ENCODE data around the gene TOM1.

Gene TOM1

DNA sequence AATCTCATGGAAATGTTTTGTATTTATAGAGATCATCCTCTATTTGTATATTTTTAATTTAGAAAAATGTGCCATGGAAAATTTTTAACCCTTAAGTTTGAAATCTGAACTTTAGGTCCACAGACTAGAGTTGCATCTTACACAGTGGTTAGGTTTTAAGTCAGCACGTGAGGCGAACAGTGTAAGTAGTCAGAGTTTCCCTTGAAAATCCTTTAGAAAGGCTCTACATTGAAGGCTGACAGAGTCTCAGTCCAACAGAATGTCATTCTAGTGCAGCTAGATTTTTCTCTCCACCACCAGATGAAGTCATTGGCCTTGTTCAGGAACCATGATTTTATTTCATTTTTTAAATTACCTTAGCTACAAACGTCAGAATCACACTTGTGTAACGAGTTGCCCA, 23.7 kb upstream of the TOM1 start:
- no peak for TF ChIP-seq SIN3A (IDR thresholded peaks at IDR 0.05; ENCODE audit: borderline replicate concordance, insufficient read depth, low read length)

DNA sequence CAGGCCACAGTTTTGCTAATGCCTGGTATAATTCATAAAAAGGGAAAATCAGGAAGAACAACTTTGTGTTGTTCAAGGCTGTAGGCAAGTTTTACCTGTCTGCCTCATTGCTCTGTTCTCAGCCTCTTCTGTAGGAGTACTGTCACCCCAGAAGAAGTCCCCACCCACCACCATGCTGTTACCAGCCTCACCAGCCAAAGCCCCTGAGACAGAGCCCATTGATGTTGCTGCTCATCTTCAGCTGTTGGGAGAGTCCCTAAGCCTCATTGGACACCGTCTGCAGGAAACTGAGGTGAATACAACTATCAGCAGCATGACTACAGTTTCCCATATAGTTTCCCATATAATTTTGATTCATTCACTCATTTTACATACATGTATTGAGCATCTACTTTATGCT, 11.6 kb upstream of the TOM1 start:
- TF ChIP-seq, protein P1, sequence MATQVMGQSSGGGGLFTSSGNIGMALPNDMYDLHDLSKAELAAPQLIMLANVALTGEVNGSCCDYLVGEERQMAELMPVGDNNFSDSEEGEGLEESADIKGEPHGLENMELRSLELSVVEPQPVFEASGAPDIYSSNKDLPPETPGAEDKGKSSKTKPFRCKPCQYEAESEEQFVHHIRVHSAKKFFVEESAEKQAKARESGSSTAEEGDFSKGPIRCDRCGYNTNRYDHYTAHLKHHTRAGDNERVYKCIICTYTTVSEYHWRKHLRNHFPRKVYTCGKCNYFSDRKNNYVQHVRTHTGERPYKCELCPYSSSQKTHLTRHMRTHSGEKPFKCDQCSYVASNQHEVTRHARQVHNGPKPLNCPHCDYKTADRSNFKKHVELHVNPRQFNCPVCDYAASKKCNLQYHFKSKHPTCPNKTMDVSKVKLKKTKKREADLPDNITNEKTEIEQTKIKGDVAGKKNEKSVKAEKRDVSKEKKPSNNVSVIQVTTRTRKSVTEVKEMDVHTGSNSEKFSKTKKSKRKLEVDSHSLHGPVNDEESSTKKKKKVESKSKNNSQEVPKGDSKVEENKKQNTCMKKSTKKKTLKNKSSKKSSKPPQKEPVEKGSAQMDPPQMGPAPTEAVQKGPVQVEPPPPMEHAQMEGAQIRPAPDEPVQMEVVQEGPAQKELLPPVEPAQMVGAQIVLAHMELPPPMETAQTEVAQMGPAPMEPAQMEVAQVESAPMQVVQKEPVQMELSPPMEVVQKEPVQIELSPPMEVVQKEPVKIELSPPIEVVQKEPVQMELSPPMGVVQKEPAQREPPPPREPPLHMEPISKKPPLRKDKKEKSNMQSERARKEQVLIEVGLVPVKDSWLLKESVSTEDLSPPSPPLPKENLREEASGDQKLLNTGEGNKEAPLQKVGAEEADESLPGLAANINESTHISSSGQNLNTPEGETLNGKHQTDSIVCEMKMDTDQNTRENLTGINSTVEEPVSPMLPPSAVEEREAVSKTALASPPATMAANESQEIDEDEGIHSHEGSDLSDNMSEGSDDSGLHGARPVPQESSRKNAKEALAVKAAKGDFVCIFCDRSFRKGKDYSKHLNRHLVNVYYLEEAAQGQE (IDR thresholded peaks at IDR 0.05; ENCODE audit: insufficient read depth in 1 of 2, low read depth in 2 of 2, low read length in 2 of 2): no peak
- no peak for TF ChIP-seq TAF1 (IDR thresholded peaks at IDR 0.05; ENCODE audit: borderline replicate concordance, insufficient read depth, low read length)
- TF ChIP-seq POLR2AphosphoS5 (IDR thresholded peaks at IDR 0.05; ENCODE audit: low read depth, low read length): no peak
- no peak for TF ChIP-seq FOXP2 (optimal IDR thresholded peaks at IDR 0.05; ENCODE audit: borderline replicate concordance, extremely low read depth, extremely low read length, insufficient read depth)
- no peak for TF ChIP-seq SIN3A (IDR thresholded peaks at IDR 0.05; ENCODE audit: borderline replicate concordance, insufficient read depth, low read length)

DNA sequence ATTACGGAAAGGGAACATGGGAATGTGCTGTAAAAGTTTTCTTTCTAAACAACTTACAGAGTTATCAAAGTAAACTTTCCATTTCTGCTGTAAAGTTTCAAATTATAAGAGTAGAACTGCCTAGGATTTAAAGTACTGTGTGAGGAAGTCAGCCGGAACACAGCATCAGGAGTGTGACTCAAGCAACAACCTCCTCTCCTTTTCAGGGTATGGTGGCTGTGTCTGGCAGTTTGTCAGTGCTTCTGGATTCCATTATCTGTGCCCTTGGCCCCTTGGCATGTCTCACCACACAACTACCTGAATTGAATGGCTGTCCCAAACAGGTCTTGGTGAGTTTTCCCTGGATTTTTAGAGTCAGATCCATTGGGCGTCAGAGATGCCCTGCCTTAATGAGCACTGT, 6.9 kb upstream of the TOM1 start:
- no peak for TF ChIP-seq FOXP2 (optimal IDR thresholded peaks at IDR 0.05; ENCODE audit: borderline replicate concordance, extremely low read depth, extremely low read length, insufficient read depth)

DNA sequence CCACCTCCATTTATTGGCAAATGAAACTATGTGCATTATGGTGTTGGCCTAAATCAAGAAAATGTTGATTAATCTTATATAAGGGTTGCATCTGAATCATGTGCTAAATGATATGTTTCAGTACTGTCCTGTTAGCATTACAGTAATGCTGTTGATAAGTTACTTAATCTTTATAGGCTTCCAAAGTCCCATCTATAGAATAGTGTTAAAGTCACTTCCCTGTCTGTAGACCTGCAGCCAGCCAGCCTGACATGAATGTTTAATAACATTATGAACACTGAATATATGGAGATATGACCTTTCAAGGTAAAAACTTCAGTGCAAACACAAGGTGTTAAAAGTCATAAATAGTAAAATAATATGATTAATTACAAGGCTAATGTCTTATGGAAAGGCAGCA, 3.6 kb upstream of the TOM1 start:
- TF ChIP-seq SIN3A (IDR thresholded peaks at IDR 0.05; ENCODE audit: borderline replicate concordance, insufficient read depth, low read length) (no peak), TAF1 (IDR thresholded peaks at IDR 0.05; ENCODE audit: borderline replicate concordance, insufficient read depth, low read length) (no peak)

DNA sequence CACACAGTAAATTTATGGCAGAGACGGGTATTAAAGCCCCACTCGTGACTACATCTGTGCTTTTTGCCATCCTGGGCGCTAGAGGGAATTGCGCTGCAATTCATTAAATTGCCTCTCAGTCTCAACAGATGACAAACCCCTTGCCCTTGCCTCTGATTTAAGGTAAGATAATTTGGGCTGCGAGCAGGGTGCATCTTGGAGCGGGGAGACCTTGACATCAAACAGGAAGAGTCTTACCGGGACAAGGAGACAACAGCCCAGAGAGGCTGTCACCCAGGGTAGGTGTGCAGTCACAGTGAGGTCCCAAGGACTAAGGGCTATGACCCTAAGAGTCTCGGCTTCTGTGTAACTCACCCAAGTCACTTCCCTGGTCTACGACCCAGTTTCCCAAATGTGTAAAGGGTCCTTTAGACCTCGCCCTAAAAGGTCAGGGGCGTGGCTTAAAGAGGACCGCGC, 449 bp upstream of the TOM1 start:
- no peak for TF ChIP-seq SIN3A (IDR thresholded peaks at IDR 0.05; ENCODE audit: borderline replicate concordance, insufficient read depth, low read length)
- TF ChIP-seq TAF1 (IDR thresholded peaks at IDR 0.05; ENCODE audit: borderline replicate concordance, insufficient read depth, low read length): no peak
- TF ChIP-seq, protein P1 (IDR thresholded peaks at IDR 0.05; ENCODE audit: insufficient read depth in 1 of 2, low read depth in 2 of 2, low read length in 2 of 2): no peak
- TF ChIP-seq POLR2AphosphoS5 (IDR thresholded peaks at IDR 0.05; ENCODE audit: low read depth, low read length): no peak
- no peak for TF ChIP-seq FOXP2 (optimal IDR thresholded peaks at IDR 0.05; ENCODE audit: borderline replicate concordance, extremely low read depth, extremely low read length, insufficient read depth)

DNA sequence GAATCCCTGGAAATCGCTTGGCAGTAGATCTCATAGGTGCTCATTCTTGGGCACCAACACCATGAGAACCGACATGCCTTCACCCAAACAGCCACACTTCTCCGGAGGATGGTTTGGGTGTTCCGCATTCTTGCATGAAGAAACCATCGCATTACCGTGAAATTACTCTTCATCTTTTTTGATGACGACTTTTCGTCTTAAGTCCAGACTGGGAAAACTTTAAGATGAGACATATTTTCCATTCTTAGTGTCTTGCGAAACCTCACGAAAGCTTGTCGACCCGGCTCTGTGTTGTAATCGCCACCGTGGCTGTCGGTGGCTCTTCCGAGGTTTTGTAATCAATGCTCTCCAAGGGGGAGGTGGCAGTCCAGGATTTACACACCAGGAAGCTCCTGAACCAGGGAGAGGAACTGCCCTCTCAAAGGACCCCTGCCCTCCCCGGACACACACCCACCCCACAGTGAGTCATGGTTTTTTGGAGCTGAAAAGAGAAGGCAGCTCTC, 1.7 kb downstream of the TOM1 start:
- TF ChIP-seq TAF1 (IDR thresholded peaks at IDR 0.05; ENCODE audit: borderline replicate concordance, insufficient read depth, low read length) (no peak), POLR2AphosphoS5 (IDR thresholded peaks at IDR 0.05; ENCODE audit: low read depth, low read length) (no peak), SIN3A (IDR thresholded peaks at IDR 0.05; ENCODE audit: borderline replicate concordance, insufficient read depth, low read length) (no peak), FOXP2 (optimal IDR thresholded peaks at IDR 0.05; ENCODE audit: borderline replicate concordance, extremely low read depth, extremely low read length, insufficient read depth) (no peak)
- TF ChIP-seq, protein P1 (IDR thresholded peaks at IDR 0.05; ENCODE audit: insufficient read depth in 1 of 2, low read depth in 2 of 2, low read length in 2 of 2): no peak

DNA sequence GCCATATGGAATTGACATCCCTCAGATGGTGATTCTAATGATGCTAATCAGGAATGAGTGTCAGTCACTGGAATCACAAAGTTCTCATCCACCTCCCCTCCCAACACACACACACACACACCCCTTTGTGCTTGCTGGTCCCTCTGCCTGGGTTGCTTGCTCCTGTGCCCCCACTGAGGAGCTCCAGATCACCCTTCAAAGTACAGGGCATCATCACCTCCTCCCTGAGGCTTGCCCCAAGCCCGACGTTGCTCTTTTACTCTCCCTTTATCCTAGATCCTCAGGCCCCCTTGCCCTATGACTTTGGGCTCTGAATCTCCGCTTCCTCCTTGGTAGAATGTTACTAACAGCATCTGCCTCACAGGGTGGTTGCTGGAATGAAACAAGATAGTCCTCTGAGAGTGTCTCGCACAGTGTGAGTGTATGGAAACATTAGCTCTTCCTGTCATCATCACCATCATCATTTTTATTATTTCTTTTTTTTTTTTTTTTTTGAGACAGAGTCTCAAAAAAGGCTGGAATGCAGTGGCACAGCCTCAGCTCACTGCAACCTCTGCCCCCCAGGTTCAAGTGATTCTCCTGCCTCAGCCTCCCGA, 3.4 kb downstream of the TOM1 start:
- no peak for TF ChIP-seq TAF1 (IDR thresholded peaks at IDR 0.05; ENCODE audit: borderline replicate concordance, insufficient read depth, low read length)
- no peak for TF ChIP-seq POLR2AphosphoS5 (IDR thresholded peaks at IDR 0.05; ENCODE audit: low read depth, low read length)
- no peak for TF ChIP-seq SIN3A (IDR thresholded peaks at IDR 0.05; ENCODE audit: borderline replicate concordance, insufficient read depth, low read length)
- TF ChIP-seq, protein P1 (IDR thresholded peaks at IDR 0.05; ENCODE audit: insufficient read depth in 1 of 2, low read depth in 2 of 2, low read length in 2 of 2): no peak
- TF ChIP-seq FOXP2 (optimal IDR thresholded peaks at IDR 0.05; ENCODE audit: borderline replicate concordance, extremely low read depth, extremely low read length, insufficient read depth): no peak

Measured in PFSK-1 (cell line).